Trophoblast cell (in vitro differentiated cells and primary cell): Measurements from ENCODE around the gene KIF2A.

Source experiments
- DNase-seq, 2 donors: peaks; one replicate each; pipeline ENCODE4 v3.0.0-alpha.2; 2016
- H2AFZ ChIP-seq: 2 replicates; pipeline ENCODE4 v1.6.1; 2013; ENCODE audit warnings: low read length, moderate library complexity, mild to moderate bottlenecking; ENCODE audit not compliant: insufficient read depth, poor library complexity
- H2AK5ac ChIP-seq: 2 replicates; pipeline ENCODE4 v1.6.1; 2013; ENCODE audit warnings: mild to moderate bottlenecking, low read length
- H2BK120ac ChIP-seq: 2 replicates; pipeline ENCODE4 v1.6.1; 2013; ENCODE audit warnings: low read length, mild to moderate bottlenecking, moderate library complexity; ENCODE audit not compliant: insufficient read depth, poor library complexity
- H2BK12ac ChIP-seq: 2 replicates; pipeline ENCODE4 v1.6.1; 2013; ENCODE audit warnings: mild to moderate bottlenecking, low read length, moderate library complexity
- H2BK5ac ChIP-seq: 2 replicates; pipeline ENCODE4 v1.6.1; 2013; ENCODE audit warnings: low read length, low read depth, moderate library complexity, mild to moderate bottlenecking; ENCODE audit not compliant: poor library complexity
- H3K14ac ChIP-seq: 2 replicates; pipeline ENCODE4 v1.6.1; 2013; ENCODE audit warnings: mild to moderate bottlenecking, low read length
- H3K18ac ChIP-seq: 2 replicates; pipeline ENCODE4 v1.6.1; 2013; ENCODE audit warnings: mild to moderate bottlenecking, low read length
- H3K23ac ChIP-seq: 2 replicates; pipeline ENCODE4 v1.6.1; 2013; ENCODE audit warnings: low read length
- H3K27ac ChIP-seq: 2 replicates; pipeline ENCODE4 v1.5.1; 2013; ENCODE audit warnings: low read depth, mild to moderate bottlenecking, inconsistent platforms, low read length, moderate library complexity
- H3K27me3 ChIP-seq: 2 replicates; pipeline ENCODE4 v1.6.1; 2013; ENCODE audit warnings: inconsistent platforms, mild to moderate bottlenecking, low read length, moderate library complexity; ENCODE audit not compliant: insufficient read depth
- H3K36me3 ChIP-seq, 2 experiments: 1 replicate in 1 of 2; 2 replicates in 1 of 2; pipeline ENCODE4 v1.6.1; 2013; ENCODE audit warnings: low read length in 2 of 2, mild to moderate bottlenecking in 2 of 2, moderate library complexity in 1 of 2; ENCODE audit not compliant: insufficient read depth in 2 of 2, control insufficient read depth in 1 of 2
- H3K4ac ChIP-seq: 2 replicates; pipeline ENCODE4 v1.6.1; 2013; ENCODE audit warnings: low read depth, mild to moderate bottlenecking, low read length, moderate library complexity
- H3K4me1 ChIP-seq, 2 experiments: 1 replicate in 1 of 2; 2 replicates in 1 of 2; pipeline ENCODE4 v1.6.1; 2013; ENCODE audit warnings: low read length in 2 of 2, mild to moderate bottlenecking in 2 of 2, moderate library complexity in 1 of 2; ENCODE audit not compliant: insufficient read depth in 2 of 2, control insufficient read depth in 1 of 2
- H3K4me2 ChIP-seq: 2 replicates; pipeline ENCODE4 v1.6.1; 2013; ENCODE audit warnings: inconsistent platforms, mild to moderate bottlenecking, low read length, moderate library complexity
- H3K4me3 ChIP-seq: 2 replicates; pipeline ENCODE4 v1.5.1; 2013; ENCODE audit warnings: mild to moderate bottlenecking, low read depth, low read length, inconsistent platforms
- H3K79me1 ChIP-seq: one replicate; pipeline ENCODE4 v1.6.1; 2013; ENCODE audit warnings: low read length
- H3K79me2 ChIP-seq: 2 replicates; pipeline ENCODE4 v1.6.1; 2013; ENCODE audit warnings: low read length, mild to moderate bottlenecking; ENCODE audit not compliant: control insufficient read depth, insufficient read depth, poor library complexity
- H3K9ac ChIP-seq: 2 replicates; pipeline ENCODE4 v1.6.1; 2013; ENCODE audit warnings: mild to moderate bottlenecking, low read length
- H3K9me3 ChIP-seq: 2 replicates; pipeline ENCODE4 v1.6.1; 2013; ENCODE audit warnings: low read depth, mild to moderate bottlenecking, control low read depth, inconsistent platforms, low read length; ENCODE audit not compliant: insufficient read depth
- H4K12ac ChIP-seq: 2 replicates; pipeline ENCODE4 v1.6.1; 2013; ENCODE audit warnings: low read depth, mild to moderate bottlenecking, low read length, moderate library complexity
- H4K8ac ChIP-seq: 2 replicates; pipeline ENCODE4 v1.6.1; 2013; ENCODE audit warnings: low read depth, mild to moderate bottlenecking, low read length, moderate library complexity
- H4K91ac ChIP-seq: one replicate; pipeline ENCODE4 v1.6.1; 2013; ENCODE audit warnings: low read depth, mild to moderate bottlenecking, low read length, moderate library complexity
- WGBS: extraction: QIAGEN DNeasy Blood & Tissue Kit; methylation state at CpG from one replicate; pipeline ENCODE4 v1.1.7; 2013; ENCODE audit warnings: missing lambda C conversion rate; ENCODE audit not compliant: insufficient read length, insufficient coverage; ENCODE audit errors: extremely low coverage; 5-methylcytosine and 5-hydroxymethylcytosine counted together

KIF2A gene

GRCh38 chr5:62340392-62340791 is 34.4 kb downstream of the KIF2A start:
- no peaks in the 10 kb centered on the region for H3K79me1 ChIP-seq
- WGBS, result no CpG with 5 or more reads among the region's 1 CpG
- H2AK5ac ChIP-seq, result no peak overlapping the region

GRCh38 chr5:62340979-62341378 is 35.0 kb downstream of the KIF2A start:
- H2AK5ac ChIP-seq, result no peak overlapping the region
- no peaks in the 10 kb centered on the region for H3K27me3 ChIP-seq
- WGBS, result no CpG with 5 or more reads among the region's 2 CpGs

More at GRCh38 chr5:62340392-62340791, 34.4 kb downstream of the KIF2A start:
- Histone ChIP-seq H3K27me3 (no peaks in the 10 kb centered on the region), H3K27ac (no peak overlapping the region), H3K36me3 (no peaks in the 10 kb centered on the region), H3K4ac (no peak overlapping the region), H3K18ac (no peak overlapping the region), H4K12ac (no peak overlapping the region), H2BK12ac (no peak overlapping the region), H4K8ac (no peak overlapping the region), H3K23ac (no peak overlapping the region), H3K4me1 (no peaks in the 10 kb centered on the region), H3K14ac (no peak overlapping the region), H2BK5ac (no peak overlapping the region), H3K4me3 (no peak overlapping the region), H4K91ac (no peak overlapping the region), H3K79me2 (no peaks in the 10 kb centered on the region), H3K9ac (no peak overlapping the region), H2BK120ac (no peak overlapping the region), H2AFZ (no peak overlapping the region), H3K4me2 (no peak overlapping the region), H3K9me3 (no peaks in the 10 kb centered on the region)
- peak in 1 of 2 donors; percentile 59 for DNase-seq

GRCh38 chr5:62341783-62342475 is 35.9 kb downstream of the KIF2A start:
- no peaks in the 10 kb centered on the region for H3K79me1 ChIP-seq
- no peak overlapping the region for H2BK120ac ChIP-seq
- H2AFZ ChIP-seq, result no peak overlapping the region
- no peak overlapping the region for H3K27ac ChIP-seq
- WGBS, result no CpG with 5 or more reads among the region's 4 CpGs
- H3K23ac ChIP-seq, result no peak overlapping the region
- no peak overlapping the region for H4K12ac ChIP-seq
- no peak overlapping the region for H4K8ac ChIP-seq
- H3K4ac ChIP-seq, result peak overlapping the region; percentile 30
- H2BK12ac ChIP-seq, result no peak overlapping the region
- peaks cover 0 to 2% of the 10 kb centered on the region in 2 experiments for H3K36me3 ChIP-seq
- H3K14ac ChIP-seq, result no peak overlapping the region
- H3K4me3 ChIP-seq, result no peak overlapping the region
- H3K4me2 ChIP-seq, result no peak overlapping the region
- H3K9me3 ChIP-seq, result no peaks in the 10 kb centered on the region
- H3K9ac ChIP-seq, result no peak overlapping the region
- no peak overlapping the region for H3K18ac ChIP-seq
- H2BK5ac ChIP-seq, result no peak overlapping the region
- H4K91ac ChIP-seq, result no peak overlapping the region
- H3K79me2 ChIP-seq, result no peaks in the 10 kb centered on the region
- DNase-seq, result no peak
- no peaks in the 10 kb centered on the region for H3K4me1 ChIP-seq
- no peaks in the 10 kb centered on the region for H3K27me3 ChIP-seq
- H2AK5ac ChIP-seq, result no peak overlapping the region

More at GRCh38 chr5:62340979-62341378, 35.0 kb downstream of the KIF2A start:
- Histone ChIP-seq H4K8ac (no peak overlapping the region), H4K12ac (no peak overlapping the region), H2BK120ac (no peak overlapping the region), H4K91ac (no peak overlapping the region), H3K27ac (no peak overlapping the region), H3K18ac (no peak overlapping the region), H3K9ac (no peak overlapping the region), H3K4me1 (no peaks in the 10 kb centered on the region), H3K9me3 (no peaks in the 10 kb centered on the region), H3K4me3 (no peak overlapping the region), H3K4me2 (no peak overlapping the region), H2AFZ (no peak overlapping the region), H3K4ac (no peak overlapping the region), H2BK12ac (no peak overlapping the region), H3K14ac (no peak overlapping the region), H2BK5ac (no peak overlapping the region), H3K23ac (no peak overlapping the region), H3K79me2 (no peaks in the 10 kb centered on the region), H3K36me3 (no peaks in the 10 kb centered on the region), H3K79me1 (no peaks in the 10 kb centered on the region)
- no peak for DNase-seq

- no peaks in the 10 kb centered on the region for H3K4me1 ChIP-seq
- no peaks in the 10 kb centered on the region for H3K9me3 ChIP-seq
- no peak overlapping the region for H3K14ac ChIP-seq
- no peak overlapping the region for H4K8ac ChIP-seq
- peak overlapping the region; percentile 30 for H3K4ac ChIP-seq
- no peaks in the 10 kb centered on the region for H3K79me2 ChIP-seq
- no peak overlapping the region for H2BK5ac ChIP-seq
- no peak overlapping the region for H3K9ac ChIP-seq
- DNase-seq, result no peak
- no peak overlapping the region for H3K27ac ChIP-seq
- H3K27me3 ChIP-seq, result no peaks in the 10 kb centered on the region
- H2AFZ ChIP-seq, result no peak overlapping the region
- H4K91ac ChIP-seq, result no peak overlapping the region
- H3K23ac ChIP-seq, result no peak overlapping the region
- H3K36me3 ChIP-seq, result peaks cover 0 to 2% of the 10 kb centered on the region in 2 experiments
- H3K4me3 ChIP-seq, result no peak overlapping the region
- no peak overlapping the region for H4K12ac ChIP-seq
- H3K4me2 ChIP-seq, result no peak overlapping the region
- H3K18ac ChIP-seq, result no peak overlapping the region
- H3K79me1 ChIP-seq, result no peaks in the 10 kb centered on the region
- no peak overlapping the region for H2AK5ac ChIP-seq
- WGBS, result no CpG with 5 or more reads among the region's 2 CpGs
- no peak overlapping the region for H2BK12ac ChIP-seq
- H2BK120ac ChIP-seq, result no peak overlapping the region
Measured at GRCh38 chr5:62342476-62342837, 36.5 kb downstream of the KIF2A start.
